Endodermal cell (in vitro differentiated cells): ENCODE data around the gene AP1B1. TPM values are rescaled to one million over a fixed set of nuclear protein-coding genes. Genes with fewer than 3 reads are reported as not detected.
A peak's percentile ranks its signal among the peaks of the same experiment; 100 is the strongest.

Experiments
- DNase-seq: peaks from one replicate; pipeline ENCODE4 v3.0.0-alpha.2; 2017
- H3K27ac ChIP-seq: 2 replicates; pipeline ENCODE4 v1.5.1; 2013; ENCODE audit warnings: mild to moderate bottlenecking, low read depth, low read length, moderate library complexity
- H3K27me3 ChIP-seq: 2 replicates; pipeline ENCODE4 v1.6.1; 2013; ENCODE audit warnings: mild to moderate bottlenecking, low read length, moderate library complexity; ENCODE audit not compliant: insufficient read depth, control insufficient read depth, poor library complexity, severe bottlenecking
- H3K36me3 ChIP-seq: 2 replicates; pipeline ENCODE4 v1.7.0; 2013; ENCODE audit warnings: mild to moderate bottlenecking, low read length, moderate library complexity; ENCODE audit not compliant: control insufficient read depth, insufficient read depth
- H3K4me1 ChIP-seq: one replicate; pipeline ENCODE4 v1.7.0; 2013; ENCODE audit warnings: low read length; ENCODE audit not compliant: control insufficient read depth, insufficient read depth
- H3K4me3 ChIP-seq: 2 replicates; pipeline ENCODE4 v1.5.1; 2013; ENCODE audit warnings: mild to moderate bottlenecking, low read length, moderate library complexity
- H3K9ac ChIP-seq: 2 replicates; pipeline ENCODE4 v1.6.1; 2013; ENCODE audit warnings: mild to moderate bottlenecking, low read length, moderate library complexity; ENCODE audit not compliant: poor library complexity, severe bottlenecking; ENCODE audit errors: extremely low read depth
- H3K9me3 ChIP-seq: 2 replicates; pipeline ENCODE4 v1.6.1; 2013; ENCODE audit warnings: mild to moderate bottlenecking, low read length, moderate library complexity; ENCODE audit not compliant: control insufficient read depth
- H3K27ac Mint-ChIP-seq: 2 replicates; pipeline ENCODE4 v1.8.0; 2020; ENCODE audit warnings: mixed read lengths
- H3K27me3 Mint-ChIP-seq: 2 replicates; pipeline ENCODE4 v1.8.0; 2021; ENCODE audit warnings: mild to moderate bottlenecking, mixed read lengths; ENCODE audit not compliant: insufficient read depth
- H3K36me3 Mint-ChIP-seq: 2 replicates; pipeline ENCODE4 v1.8.0; 2020; ENCODE audit warnings: low read depth, mixed read lengths
- H3K4me1 Mint-ChIP-seq: 2 replicates; pipeline ENCODE4 v1.8.0; 2020; ENCODE audit warnings: mixed read lengths
- H3K4me3 Mint-ChIP-seq: 2 replicates; pipeline ENCODE4 v1.8.0; 2020; ENCODE audit warnings: mild to moderate bottlenecking, moderate library complexity, mixed read lengths
- H3K9me3 Mint-ChIP-seq: 2 replicates; pipeline ENCODE4 v1.8.0; 2020; ENCODE audit warnings: mild to moderate bottlenecking, mixed read lengths
- CTCF ChIP-seq: fragments of 200-600 bp; sonication (generic); conservative IDR thresholded peaks from 2 replicates; pipeline ENCODE4 v1.5.0; 2021; ENCODE audit warnings: antibody characterized with exemption, mild to moderate bottlenecking
- WGBS, 2 experiments: methylation state at CpG; one replicate each; pipeline versions ENCODE4 v1.1.5 to v1.1.7; 2013; ENCODE audit warnings: missing lambda C conversion rate in 2 of 2, mixed read lengths in 1 of 2; ENCODE audit not compliant: insufficient coverage in 1 of 2, insufficient read length in 1 of 2; 5-methylcytosine and 5-hydroxymethylcytosine counted together
- total RNA-seq, 2 donors: library from RNA; stranded (reverse); fragmentation: NEBNext Ultra II Directional in 1 of 2; extraction: Animal tissue kit (Norgen Biotek cat#: 25700) in 1 of 2; gene quantifications; 2 replicates in 1 of 2; 3 replicates in 1 of 2; pipeline ENCODE4 v1.2.1, GENCODE V29; 2021

AP1B1 gene
- total RNA-seq, 2 donors from 2014 or later: 64.9 to 76.6 TPM

GRCh38 chr22:29301716-29302401, 86.5 kb downstream of the AP1B1 start:
- Histone ChIP-seq H3K27me3 (no peaks in the 10 kb centered on the region), H3K9me3 (no peaks in the 10 kb centered on the region), H3K9ac (no peak overlapping the region), H3K4me3 (no peak overlapping the region), H3K4me1 (no peaks in the 10 kb centered on the region), H3K36me3 (peaks cover 34% of the 10 kb centered on the region), H3K27ac (peak overlapping the region; percentile 32)
- WGBS, 2 experiments: 92 to 95% methylated on average over 13 to 17 of the region's 17 CpGs
- no peak for TF ChIP-seq CTCF
- Mint-ChIP-seq H3K4me3 (no peak overlapping the region), H3K27me3 (no peaks in the 10 kb centered on the region), H3K4me1 (peaks cover 10% of the 10 kb centered on the region), H3K36me3 (peaks cover 40% of the 10 kb centered on the region), H3K9me3 (no peaks in the 10 kb centered on the region), H3K27ac (peak overlapping the region; percentile 20)
- DNase-seq: peak; percentile 56

GRCh38 chr22:29300807-29301601, 87.4 kb downstream of the AP1B1 start:
- H3K27me3 Mint-ChIP-seq: no peaks in the 10 kb centered on the region
- Histone ChIP-seq H3K27me3 (no peaks in the 10 kb centered on the region), H3K4me3 (no peak overlapping the region), H3K27ac (peak overlapping the region; percentile 30), H3K9me3 (no peaks in the 10 kb centered on the region), H3K4me1 (no peaks in the 10 kb centered on the region), H3K9ac (no peak overlapping the region), H3K36me3 (peaks cover 43% of the 10 kb centered on the region)
- peak overlapping the region; percentile 20 for H3K27ac Mint-ChIP-seq
- no peak overlapping the region for H3K4me3 Mint-ChIP-seq
- no peak for TF ChIP-seq CTCF
- peaks cover 10% of the 10 kb centered on the region for H3K4me1 Mint-ChIP-seq
- H3K9me3 Mint-ChIP-seq: no peaks in the 10 kb centered on the region
- DNase-seq: peak; percentile 66
- peaks cover 47% of the 10 kb centered on the region for H3K36me3 Mint-ChIP-seq
- 89 to 100% methylated on average over 3 to 10 of the region's 10 CpGs for WGBS, 2 experiments

- no peak overlapping the region for H3K4me3 Mint-ChIP-seq
- Histone ChIP-seq H3K27me3 (no peaks in the 10 kb centered on the region), H3K4me1 (no peaks in the 10 kb centered on the region), H3K4me3 (no peak overlapping the region), H3K36me3 (peaks cover 49% of the 10 kb centered on the region), H3K9me3 (no peaks in the 10 kb centered on the region), H3K9ac (no peak overlapping the region), H3K27ac (no peak overlapping the region)
- DNase-seq: no peak
- TF ChIP-seq CTCF: no peak
- H3K4me1 Mint-ChIP-seq: peaks cover 8% of the 10 kb centered on the region
- H3K36me3 Mint-ChIP-seq: peaks cover 53% of the 10 kb centered on the region
- WGBS, 2 experiments: 91 to 97% methylated on average over 4 of the region's 4 CpGs
- no peaks in the 10 kb centered on the region for H3K27me3 Mint-ChIP-seq
- H3K9me3 Mint-ChIP-seq: no peaks in the 10 kb centered on the region
- H3K27ac Mint-ChIP-seq: no peak overlapping the region
These were observed 87.9 kb downstream of the AP1B1 start for GRCh38 chr22:29300467-29300806.
